LNCaP clone FGC (cell line): ENCODE measurements around the gene PRIMA1.

Experiments used
- DNase-seq: peaks from one replicate; pipeline ENCODE4 v3.0.0-alpha.2; 2011; ENCODE audit warnings: low read depth
- H3K4me3 ChIP-seq: 2 replicates; pipeline ENCODE4 v1.5.1; 2011; ENCODE audit warnings: mild to moderate bottlenecking, low read depth, low read length, control low read depth
- TF ChIP-seq, protein P1 (sequence below): IDR thresholded peaks from 2 replicates; pipeline ENCODE4 v1.5.1; 2012; ENCODE audit warnings: mild to moderate bottlenecking; ENCODE audit not compliant: control insufficient read depth, insufficient read depth; ENCODE audit errors: extremely low read depth

PRIMA1 gene

DNA sequence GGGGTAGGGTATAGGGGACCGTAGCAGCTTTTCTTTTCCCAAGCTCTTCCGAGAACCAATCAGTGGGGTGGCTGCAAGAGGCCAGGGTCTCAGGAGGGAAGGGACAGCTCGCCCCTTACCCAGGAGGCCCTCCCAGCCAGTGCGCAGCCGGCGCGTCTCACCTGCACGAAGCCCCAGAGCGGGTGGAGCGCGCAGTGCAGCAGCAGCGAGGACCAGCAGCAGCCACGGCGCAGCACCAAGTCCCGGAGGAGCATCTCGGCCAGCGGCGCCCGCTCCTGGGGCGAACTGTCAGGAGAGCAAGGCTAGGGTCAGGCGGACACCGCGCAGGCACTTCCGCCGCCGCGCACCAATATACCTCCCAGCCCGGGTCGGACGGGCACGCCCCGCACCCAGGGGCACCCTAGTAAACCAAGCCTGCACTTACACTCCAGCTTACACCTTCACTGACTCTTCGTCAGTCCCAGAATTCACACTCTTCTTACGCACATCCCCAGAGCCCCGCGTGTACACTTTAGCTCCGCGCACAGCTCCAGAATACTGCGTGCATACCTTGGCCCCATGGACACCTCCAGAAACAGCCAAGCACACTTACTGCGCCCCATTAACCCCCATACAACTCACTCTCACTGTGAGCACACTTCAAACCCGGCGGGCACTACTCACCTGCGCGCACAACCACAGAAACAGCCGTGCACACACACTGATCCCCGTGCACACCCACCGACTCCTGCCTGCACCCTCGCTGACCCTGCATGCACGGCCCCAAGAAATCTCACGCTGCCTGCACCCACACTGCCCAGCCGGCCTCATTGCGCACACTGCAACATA is 606 bp downstream of the PRIMA1 start:
- TF ChIP-seq, protein P1, sequence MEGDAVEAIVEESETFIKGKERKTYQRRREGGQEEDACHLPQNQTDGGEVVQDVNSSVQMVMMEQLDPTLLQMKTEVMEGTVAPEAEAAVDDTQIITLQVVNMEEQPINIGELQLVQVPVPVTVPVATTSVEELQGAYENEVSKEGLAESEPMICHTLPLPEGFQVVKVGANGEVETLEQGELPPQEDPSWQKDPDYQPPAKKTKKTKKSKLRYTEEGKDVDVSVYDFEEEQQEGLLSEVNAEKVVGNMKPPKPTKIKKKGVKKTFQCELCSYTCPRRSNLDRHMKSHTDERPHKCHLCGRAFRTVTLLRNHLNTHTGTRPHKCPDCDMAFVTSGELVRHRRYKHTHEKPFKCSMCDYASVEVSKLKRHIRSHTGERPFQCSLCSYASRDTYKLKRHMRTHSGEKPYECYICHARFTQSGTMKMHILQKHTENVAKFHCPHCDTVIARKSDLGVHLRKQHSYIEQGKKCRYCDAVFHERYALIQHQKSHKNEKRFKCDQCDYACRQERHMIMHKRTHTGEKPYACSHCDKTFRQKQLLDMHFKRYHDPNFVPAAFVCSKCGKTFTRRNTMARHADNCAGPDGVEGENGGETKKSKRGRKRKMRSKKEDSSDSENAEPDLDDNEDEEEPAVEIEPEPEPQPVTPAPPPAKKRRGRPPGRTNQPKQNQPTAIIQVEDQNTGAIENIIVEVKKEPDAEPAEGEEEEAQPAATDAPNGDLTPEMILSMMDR: no peak
- no peak overlapping the region; the same call in 1 of the 2 replicates for H3K4me3 ChIP-seq
- no peak for DNase-seq

DNA sequence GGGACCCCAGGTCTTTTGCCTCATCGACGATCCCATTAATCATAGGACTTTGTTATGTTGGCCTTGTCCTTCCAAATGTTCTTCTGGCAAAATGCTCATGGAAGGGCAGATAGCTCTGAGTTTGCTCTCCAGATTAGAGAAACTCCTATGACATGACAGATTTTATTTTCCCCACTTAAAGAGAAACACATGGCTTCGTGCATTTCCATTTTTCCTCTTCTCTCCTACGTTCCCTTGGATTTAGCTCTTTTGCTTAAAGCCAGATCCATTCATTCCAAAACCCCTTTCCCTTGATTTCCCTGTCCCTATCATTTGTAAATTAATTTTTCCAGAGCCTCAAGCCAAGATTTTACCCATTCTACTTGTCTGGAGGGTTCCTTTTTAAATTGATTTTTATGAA is 2.9 kb downstream of the PRIMA1 start:
- TF ChIP-seq, protein P1: no peak
- DNase-seq: no peak
- H3K4me3 ChIP-seq: no peak overlapping the region

DNA sequence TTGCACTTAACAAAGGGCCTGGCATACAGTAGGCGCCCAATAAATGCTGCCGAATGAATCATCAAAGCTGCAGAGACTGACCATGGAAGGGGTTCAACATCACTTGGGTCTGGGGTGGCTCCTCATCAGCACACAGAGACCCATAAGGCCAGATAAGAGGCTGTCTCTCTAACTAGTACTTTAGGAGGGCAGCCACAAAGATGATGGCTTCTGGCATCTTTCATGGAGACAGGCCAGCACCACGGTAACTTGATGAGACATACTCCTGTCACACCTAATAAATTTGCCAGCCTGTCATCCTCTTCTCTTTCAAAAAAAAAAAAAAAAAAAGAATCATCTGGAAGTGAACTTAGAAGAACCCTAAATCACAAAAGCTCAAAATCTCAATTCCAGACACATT is 3.4 kb downstream of the PRIMA1 start:
- no peak for DNase-seq
- TF ChIP-seq, protein P1: no peak
- no peak overlapping the region for H3K4me3 ChIP-seq

DNA sequence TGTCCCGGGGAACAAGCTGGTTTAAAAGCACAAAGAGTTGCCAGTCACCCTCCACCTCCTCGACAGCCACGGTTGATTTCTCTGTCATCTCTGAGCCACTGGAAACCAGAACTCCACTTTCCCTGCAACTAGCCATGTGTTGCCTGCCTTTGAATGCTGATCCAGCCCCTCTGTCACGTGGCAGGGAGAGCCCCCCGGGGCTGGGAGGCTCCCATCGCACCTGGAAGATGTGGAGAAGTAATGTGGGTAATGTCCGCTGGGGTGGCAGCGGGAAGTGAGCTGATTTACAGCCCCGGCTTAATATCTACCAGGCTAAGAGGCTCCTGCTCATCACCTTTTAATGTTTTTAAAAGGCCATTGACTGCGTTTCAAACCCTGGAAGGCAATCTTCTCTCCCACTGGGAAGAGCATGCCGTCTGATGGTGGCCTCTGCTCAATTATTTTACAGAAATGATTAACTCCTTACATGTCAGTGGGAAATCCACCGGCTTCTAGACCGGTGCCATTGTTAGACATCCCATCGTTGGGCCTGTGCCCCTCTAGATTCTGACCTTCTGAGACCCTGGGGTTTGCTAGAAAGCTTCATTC is 7.4 kb downstream of the PRIMA1 start:
- TF ChIP-seq, protein P1: no peak
- H3K4me3 ChIP-seq: no peak overlapping the region
- no peak for DNase-seq

DNA sequence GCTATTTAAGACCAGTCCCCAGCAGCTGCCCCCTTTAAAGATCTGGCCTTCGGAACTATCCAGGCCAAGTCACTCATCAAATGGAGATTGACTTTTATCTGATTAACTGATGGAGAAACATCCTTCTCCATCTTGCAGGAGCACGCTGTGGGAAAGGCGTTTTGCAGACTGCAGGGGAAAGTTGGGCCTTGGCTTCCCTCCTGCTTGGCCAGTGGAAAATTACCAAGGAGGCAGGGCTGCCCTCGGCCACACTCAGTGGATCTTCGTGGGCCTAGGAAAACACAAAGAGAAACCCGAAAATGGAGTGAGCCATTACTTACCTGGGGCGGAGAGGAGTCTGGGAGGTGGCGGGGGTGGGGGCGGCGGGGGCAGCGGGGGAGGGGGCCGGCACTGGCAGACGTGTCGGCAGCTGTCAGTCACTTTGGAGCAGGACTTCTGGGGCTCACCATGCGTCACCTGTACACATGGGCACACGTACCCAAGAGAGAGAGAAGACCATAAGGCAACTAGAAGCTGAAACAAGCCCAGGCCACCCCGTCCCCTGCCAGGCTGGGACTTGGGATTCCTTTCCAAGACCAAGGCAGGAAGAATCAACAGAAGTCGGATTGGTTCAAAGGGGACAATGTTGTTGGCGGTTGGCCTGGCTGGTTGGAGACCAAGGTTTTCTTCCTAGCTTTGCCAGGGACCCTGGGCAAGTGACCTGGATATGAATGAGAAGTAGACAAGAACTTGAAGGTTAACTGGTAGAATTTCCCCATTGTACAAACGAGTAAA is 9.2 kb downstream of the PRIMA1 start:
- DNase-seq: no peak
- TF ChIP-seq, protein P1: no peak
- H3K4me3 ChIP-seq: no peak overlapping the region

DNA sequence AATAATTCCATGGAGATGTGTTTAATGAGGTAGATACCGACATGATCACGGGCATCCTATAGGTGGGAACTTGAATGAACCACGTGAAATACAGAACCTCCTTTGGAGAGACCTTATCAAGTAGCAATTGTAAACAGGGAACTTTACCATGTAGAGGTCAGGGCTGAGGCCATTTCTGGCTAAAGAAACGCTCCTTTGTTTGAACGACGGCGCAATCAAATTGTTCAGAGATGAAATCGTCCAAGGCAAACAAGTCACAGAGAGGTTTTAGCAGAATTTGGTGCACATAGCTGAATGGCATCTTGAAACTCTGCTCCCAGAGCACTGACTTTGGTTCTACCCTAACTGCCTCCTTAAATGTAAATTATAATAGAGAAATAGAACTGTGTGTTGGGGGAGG is 9.8 kb downstream of the PRIMA1 start:
- H3K4me3 ChIP-seq: no peak overlapping the region
- no peak for DNase-seq
- TF ChIP-seq, protein P1: no peak
